ENCODE measurements around the gene VCL.
"Not testable (repeated sequence)": the region's sequence is repeated elsewhere in the genome, so short reads cannot be mapped to it uniquely, and the experiment has no call there.

VCL gene

DNA sequence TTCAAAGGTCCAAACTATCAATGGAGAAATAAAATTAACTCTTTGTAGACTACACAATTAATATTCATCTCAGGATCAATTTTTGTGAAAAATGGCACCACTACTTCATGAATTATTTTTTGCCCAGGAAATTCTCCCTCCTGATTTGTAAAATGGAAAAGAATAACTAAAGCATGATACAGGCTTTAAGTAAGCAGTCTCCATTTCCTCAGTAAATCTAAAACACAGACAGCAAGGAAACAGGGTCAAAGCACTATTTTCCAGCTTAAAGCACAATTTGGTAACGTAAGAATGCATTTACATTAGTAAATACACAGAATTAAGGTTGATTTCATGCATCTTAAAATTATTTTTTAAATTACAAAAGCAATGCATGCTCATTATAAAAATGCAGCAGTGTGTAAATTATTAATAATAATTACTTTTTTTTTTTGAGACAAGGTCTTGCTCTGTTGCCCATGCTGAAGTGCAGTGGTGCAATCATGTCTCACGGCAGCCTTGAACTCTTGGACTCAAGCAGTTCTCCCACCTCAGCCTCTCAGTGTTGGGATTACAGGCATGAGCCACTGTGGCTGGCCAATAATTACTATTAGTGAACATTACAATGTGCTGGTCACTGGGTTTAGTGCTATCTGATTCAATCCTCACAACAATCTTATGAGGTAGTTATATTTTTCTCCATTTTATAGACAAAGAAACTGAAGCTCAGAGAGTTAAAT lies 26.1 kb upstream of the VCL start:
- no peak for DNase-seq (ENCODE audit: low read depth)

- DNase-seq (ENCODE audit: low read depth) = no peak
These were observed 24.5 kb upstream of the VCL start for GRCh38 chr10:73973427-73973826.

DNA sequence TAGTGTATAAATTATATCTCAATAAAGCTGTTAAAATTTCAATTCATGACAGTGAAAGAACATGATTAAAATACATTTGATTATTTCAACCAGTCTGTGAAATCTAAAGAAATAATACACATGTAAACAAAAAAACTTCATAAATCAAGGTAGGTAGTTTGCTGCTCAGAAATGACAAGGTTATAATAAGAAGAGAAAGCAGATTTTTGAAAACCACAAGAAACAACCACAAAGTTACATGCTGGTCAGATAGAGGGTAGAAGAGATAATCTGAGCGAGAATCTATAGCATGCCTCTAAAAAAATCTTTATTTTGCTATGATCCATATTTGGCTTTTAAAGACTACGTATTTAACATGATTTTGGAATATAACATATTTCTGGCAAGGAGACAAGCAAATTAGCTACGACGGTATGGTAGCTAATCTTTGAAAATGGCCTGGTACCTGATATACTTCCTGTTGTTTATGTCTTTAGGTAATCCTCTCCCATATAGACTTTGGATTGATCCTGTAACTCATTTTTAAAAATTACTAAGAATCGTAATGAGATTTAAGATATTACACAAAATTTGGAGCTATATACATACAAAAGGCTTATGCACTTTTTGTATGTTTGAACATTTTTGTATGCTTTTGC lies 23.5 kb upstream of the VCL start:
- no peak for DNase-seq (ENCODE audit: low read depth)

DNA sequence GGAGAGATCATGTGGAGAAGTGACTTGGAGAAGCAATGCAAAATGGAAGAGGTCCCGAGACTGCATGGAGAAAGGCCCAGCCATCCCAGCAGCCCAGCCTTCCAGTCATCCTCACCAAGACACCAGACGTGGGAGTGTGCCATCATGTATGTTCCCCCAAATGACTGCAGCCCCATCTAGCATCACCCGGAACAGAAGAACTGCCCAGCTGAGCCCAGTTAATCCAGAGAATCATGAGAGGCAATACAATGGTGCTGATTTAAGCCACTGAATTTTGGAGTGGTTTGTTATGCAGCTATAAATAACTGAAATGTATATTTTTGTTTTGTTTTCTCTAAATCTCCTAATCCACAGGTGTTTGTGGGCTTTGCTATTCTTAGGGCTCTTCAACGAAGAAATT lies 22.5 kb upstream of the VCL start:
- no peak for DNase-seq (ENCODE audit: low read depth)

- DNase-seq (ENCODE audit: low read depth) = no peak
These were observed 18.6 kb upstream of the VCL start for GRCh38 chr10:73979141-73979808.

- DNase-seq (ENCODE audit: low read depth) = no peak
These were observed 18.0 kb upstream of the VCL start for GRCh38 chr10:73979809-73980433.

- no peak for DNase-seq (ENCODE audit: low read depth)
These were observed 16.1 kb upstream of the VCL start for GRCh38 chr10:73981812-73982211.

DNA sequence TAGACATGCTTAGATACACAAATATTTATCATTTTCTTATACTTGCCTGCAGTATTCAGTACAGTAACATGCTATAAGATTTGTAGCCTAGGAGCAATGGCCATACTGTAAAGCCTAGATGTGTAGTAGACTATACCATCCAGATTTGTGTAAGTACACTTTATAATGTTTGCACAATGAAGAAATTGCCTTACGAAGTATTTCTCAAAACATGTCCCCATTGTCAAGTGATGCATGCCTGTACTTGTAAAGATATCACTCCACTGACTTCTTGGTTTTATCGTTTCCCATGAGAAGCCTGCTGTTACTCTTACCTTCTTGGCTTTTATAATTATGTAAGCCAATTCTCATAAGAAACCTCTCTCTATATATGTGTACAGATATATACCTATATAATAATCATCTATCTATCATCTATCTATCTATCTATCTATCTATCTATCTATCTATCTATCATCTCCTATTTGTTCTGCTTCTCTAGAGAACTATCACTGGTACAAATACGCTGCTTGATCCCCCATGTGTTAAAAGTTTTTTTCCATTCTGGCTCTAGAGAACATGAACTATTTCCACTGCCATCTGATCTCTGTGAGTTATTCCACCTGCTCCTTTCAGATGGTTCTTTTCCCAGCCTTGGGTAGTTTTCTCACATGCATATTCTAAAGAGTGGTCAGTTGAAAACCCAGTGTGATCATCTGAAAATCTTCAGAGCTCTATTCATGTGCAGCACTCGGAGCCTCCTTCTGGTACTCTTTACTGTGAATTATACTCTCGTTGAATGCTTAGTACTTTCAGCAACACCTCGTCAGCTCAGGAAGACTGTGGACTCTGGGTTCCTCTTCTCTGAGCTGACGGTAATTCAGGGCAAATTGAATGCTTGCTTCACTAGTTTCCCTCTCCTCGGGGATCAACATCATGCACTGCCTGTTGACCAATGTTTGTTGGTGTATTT lies 14.5 kb upstream of the VCL start:
- no peak for DNase-seq (ENCODE audit: low read depth)

GRCh38 chr10:73989594-73990150 lies 8.2 kb upstream of the VCL start:
- no peak for DNase-seq (ENCODE audit: low read depth)

- no peak for DNase-seq (ENCODE audit: low read depth)
These were observed 6.6 kb upstream of the VCL start for GRCh38 chr10:73991203-73991883.

- DNase-seq (ENCODE audit: low read depth) = no peak
These were observed 6.1 kb upstream of the VCL start for GRCh38 chr10:73991884-73992245.

GRCh38 chr10:73992899-73993788 lies 4.8 kb upstream of the VCL start:
- DNase-seq (ENCODE audit: low read depth) = no peak

- no peak for DNase-seq (ENCODE audit: low read depth)
These were observed 2.9 kb upstream of the VCL start for GRCh38 chr10:73995035-73995358.

- DNase-seq (ENCODE audit: low read depth) = no peak
These were observed 492 bp upstream of the VCL start for GRCh38 chr10:73997461-73997786.

DNA sequence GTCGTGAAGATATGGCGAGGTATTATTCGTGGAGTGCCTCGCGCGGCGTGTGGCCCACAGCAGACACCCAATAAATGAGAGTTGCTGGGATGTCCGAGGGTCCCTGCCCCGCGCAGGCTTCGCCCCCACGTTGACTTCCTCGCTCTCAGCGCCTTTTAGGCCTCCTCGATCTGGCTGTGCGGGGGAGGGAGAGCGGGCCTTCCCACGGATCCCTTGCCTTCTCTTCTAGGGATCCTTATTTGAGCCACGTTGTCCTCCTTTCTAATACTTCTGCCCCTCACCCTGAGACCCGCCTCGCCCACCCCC lies 660 bp downstream of the VCL start:
- no peak for DNase-seq (ENCODE audit: low read depth)

GRCh38 chr10:73998929-73999691 lies 1.2 kb downstream of the VCL start:
- DNase-seq (ENCODE audit: low read depth) = peak; percentile 65

DNA sequence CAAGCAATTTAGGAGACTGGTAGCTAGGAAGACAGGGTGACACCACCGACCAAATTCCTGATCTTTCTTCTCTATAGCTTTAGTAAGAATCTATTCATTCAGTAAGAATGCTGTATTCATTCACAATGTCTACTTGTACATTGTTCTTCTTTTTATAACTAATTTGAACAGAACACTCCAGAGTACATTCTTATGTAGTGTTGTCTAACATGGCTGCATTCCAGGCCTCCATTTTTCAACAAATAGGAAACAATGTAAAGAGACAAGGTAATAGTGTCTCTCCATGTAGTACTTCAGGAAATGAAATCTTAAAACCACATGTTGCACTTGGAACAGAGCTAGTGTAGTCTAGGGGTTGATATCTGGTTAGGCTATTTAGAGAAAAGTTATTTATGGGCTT lies 1.8 kb downstream of the VCL start:
- DNase-seq (ENCODE audit: low read depth) = no peak

GRCh38 chr10:74000244-74000643 lies 2.3 kb downstream of the VCL start:
- DNase-seq (ENCODE audit: low read depth) = not testable (repeated sequence)

DNA sequence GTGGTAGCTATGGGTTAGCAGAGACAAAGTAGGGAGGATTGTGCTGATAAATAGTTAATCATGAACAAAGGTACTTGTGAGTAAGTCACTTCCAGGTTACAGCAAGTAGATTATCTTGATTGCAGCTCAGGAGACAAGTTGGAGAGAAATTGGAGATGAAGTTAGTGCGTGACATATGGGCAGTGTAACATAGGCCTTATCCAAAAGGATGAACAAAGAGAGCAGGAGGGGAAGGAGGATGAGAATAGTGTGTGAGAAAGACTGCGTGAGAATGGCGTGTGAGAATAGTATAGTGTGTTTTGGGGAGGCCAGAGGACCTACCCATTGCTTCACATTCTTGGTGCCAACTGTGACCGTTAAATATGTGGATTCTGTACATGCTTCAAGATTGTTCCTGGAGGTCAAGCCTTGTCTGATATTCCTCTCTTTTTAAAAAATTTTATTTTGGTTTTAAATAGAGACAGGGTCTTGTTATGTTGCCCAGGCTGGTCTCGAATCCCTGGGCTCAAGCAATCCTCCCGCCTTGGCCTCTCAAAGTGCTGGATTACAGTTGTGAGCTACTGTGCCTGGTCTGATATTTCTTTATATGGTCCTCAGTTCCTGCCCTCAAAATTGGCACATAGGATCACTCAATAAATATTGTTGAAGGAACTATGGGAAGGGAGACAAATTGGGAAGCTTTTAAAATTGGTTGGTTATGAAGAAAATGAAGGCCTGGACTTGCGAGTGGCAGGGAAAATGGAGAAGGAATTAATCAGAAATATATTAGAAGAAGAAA lies 3.2 kb downstream of the VCL start:
- DNase-seq (ENCODE audit: low read depth) = no peak

Data from fibroblast of the conjunctiva (primary cell).